ENCODE measurements around the gene CDC42EP4.

CDC42EP4 gene

DNA sequence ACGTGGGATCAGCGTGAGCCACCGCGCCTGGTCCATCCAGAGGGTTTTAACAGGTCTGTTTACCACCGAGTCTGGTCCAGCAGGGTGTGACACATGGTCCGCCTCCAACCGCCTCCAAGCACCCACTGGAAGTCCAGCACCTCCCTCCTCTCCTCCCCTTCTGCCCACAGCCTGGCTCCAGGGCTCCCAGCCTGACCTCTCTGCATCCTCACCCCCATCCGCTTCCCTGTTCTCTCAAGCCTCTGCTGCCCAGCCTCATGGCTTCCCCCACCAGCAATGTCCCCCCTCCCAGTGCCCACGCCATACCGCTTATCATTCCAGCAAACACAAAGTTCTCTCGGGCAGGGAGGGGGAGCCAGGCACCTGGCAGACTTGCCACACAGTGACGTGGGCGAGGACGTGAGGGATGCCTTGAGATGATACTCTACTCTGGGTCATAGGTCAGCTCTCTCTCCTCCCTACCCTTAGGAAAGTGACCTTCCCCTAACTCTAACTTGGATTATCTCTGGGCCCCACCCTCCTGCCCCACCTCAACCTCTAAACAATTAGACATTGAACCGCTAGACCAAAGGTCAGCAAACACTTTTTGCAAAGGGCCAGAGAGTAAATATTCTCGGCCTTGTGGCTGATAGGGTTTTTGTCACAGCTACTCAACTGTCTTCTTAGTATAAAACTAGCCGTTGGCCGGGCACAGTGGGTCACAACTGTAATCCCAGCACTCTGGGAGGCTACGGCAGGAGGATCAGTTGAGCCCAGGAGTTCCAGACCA lies 23.1 kb downstream of the CDC42EP4 start:
- Histone ChIP-seq H3K27ac (ENCODE audit: low read depth, low read length) (no peak overlapping the region), H3K9me3 (ENCODE audit: control insufficient read depth, insufficient read depth, low read length) (no peaks in the 10 kb centered on the region), H3K4me3 (ENCODE audit: low read length) (no peak overlapping the region), H3K79me2 (ENCODE audit: control insufficient read depth, low read length) (no peaks in the 10 kb centered on the region), H3K9me2 (replicated peaks; ENCODE audit: control insufficient read depth, low read length) (no peaks in the 10 kb centered on the region), H3K27me3 (ENCODE audit: control insufficient read depth, low read length) (no peaks in the 10 kb centered on the region), H3K4me2 (ENCODE audit: low read length) (no peak overlapping the region), H3F3A (ENCODE audit: control insufficient read depth, insufficient read depth) (no peaks in the 10 kb centered on the region), H4K20me1 (ENCODE audit: control insufficient read depth, insufficient read depth, low read depth, low read length) (no peaks in the 10 kb centered on the region), H3K4me1 (ENCODE audit: control insufficient read depth, low read length) (no peaks in the 10 kb centered on the region), H3K36me3 (ENCODE audit: control insufficient read depth, low read length) (no peaks in the 10 kb centered on the region)
- no peak for TF ChIP-seq EZH2phosphoT487 (IDR thresholded peaks at IDR 0.05; ENCODE audit: borderline replicate concordance, low read length)
- TF ChIP-seq, protein P1, sequence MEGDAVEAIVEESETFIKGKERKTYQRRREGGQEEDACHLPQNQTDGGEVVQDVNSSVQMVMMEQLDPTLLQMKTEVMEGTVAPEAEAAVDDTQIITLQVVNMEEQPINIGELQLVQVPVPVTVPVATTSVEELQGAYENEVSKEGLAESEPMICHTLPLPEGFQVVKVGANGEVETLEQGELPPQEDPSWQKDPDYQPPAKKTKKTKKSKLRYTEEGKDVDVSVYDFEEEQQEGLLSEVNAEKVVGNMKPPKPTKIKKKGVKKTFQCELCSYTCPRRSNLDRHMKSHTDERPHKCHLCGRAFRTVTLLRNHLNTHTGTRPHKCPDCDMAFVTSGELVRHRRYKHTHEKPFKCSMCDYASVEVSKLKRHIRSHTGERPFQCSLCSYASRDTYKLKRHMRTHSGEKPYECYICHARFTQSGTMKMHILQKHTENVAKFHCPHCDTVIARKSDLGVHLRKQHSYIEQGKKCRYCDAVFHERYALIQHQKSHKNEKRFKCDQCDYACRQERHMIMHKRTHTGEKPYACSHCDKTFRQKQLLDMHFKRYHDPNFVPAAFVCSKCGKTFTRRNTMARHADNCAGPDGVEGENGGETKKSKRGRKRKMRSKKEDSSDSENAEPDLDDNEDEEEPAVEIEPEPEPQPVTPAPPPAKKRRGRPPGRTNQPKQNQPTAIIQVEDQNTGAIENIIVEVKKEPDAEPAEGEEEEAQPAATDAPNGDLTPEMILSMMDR (IDR thresholded peaks at IDR 0.05; ENCODE audit: low read depth, low read length, poor library complexity, severe bottlenecking): no peak

DNA sequence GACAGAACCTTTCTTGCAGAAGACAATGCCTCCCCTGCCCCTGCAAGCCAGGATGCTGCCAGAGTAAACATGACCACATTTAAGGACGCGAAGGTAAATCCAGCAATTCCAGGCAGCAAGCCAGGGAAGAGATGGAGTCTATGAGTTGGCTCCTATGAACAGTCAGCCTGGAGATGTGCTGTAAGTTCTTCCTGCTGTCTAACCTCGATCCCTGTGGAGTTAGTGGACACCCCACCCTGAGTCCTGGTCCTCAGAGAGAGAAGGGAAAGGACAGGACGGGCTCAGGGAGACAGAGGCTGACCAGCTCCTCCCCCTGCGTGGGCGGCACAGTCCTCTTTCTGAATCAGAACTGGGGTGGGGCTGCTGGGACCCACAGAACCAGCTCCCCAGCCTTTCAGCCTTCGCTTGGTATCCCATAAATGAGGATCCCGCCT lies 24.9 kb downstream of the CDC42EP4 start:
- H3K9me2 ChIP-seq (replicated peaks; ENCODE audit: control insufficient read depth, low read length): no peaks in the 10 kb centered on the region
- H3K4me3 ChIP-seq (ENCODE audit: low read length): no peak overlapping the region
- H3K9me3 ChIP-seq (ENCODE audit: control insufficient read depth, insufficient read depth, low read length): no peaks in the 10 kb centered on the region
- H3K27ac ChIP-seq (ENCODE audit: low read depth, low read length): no peak overlapping the region
- H3K79me2 ChIP-seq (ENCODE audit: control insufficient read depth, low read length): no peaks in the 10 kb centered on the region
- no peaks in the 10 kb centered on the region for H3F3A ChIP-seq (ENCODE audit: control insufficient read depth, insufficient read depth)
- no peaks in the 10 kb centered on the region for H4K20me1 ChIP-seq (ENCODE audit: control insufficient read depth, insufficient read depth, low read depth, low read length)
- no peaks in the 10 kb centered on the region for H3K27me3 ChIP-seq (ENCODE audit: control insufficient read depth, low read length)
- no peaks in the 10 kb centered on the region for H3K4me1 ChIP-seq (ENCODE audit: control insufficient read depth, low read length)
- H3K4me2 ChIP-seq (ENCODE audit: low read length): no peak overlapping the region
- no peaks in the 10 kb centered on the region for H3K36me3 ChIP-seq (ENCODE audit: control insufficient read depth, low read length)
- no peak for TF ChIP-seq EZH2phosphoT487 (IDR thresholded peaks at IDR 0.05; ENCODE audit: borderline replicate concordance, low read length)
- TF ChIP-seq, protein P1 (IDR thresholded peaks at IDR 0.05; ENCODE audit: low read depth, low read length, poor library complexity, severe bottlenecking): no peak

DNA sequence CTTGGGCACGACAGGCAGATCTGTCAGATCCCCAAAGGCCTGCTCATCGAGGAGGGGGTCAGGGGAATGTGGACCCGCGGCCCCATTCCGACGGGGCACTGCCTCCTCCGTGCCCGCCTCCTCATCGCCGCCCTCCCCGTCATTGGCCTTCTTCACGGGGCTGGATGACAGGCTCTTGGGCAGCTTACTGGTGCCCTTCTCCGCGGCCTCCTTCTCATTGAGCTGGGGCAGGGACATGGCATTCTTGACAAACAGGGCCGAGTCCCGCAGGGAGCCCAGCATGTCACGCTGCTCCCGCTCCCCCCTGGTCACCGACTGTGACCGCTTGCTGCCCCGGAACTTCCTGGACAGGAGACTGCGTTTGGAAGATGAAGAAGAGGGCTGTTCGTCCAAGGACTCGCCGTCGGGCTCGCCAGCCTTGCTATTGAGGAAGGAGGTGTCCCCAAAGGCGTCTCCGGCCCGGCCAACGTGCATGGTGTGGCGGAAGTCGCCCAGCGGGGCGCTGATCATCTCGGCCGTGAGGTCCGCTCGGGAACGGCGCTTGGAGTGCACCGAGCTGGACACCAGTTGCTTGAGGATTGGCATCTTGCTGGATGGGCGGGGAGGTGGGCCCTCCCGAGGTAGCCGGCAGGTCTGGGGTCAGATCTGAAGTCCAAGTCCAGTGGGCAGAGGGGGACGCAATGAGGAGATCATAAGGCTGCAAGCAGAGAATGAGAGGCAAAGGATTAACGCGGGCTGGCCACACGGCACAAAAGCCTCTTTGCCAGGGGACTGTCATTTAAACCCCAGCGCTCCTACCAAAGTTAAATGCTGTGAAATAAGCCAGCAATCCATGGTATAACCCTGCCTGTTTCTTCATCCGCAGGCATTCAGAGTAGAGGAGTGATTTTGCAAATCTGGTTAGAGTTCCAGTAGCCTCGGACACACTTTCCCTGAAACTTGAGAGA lies 25.6 kb downstream of the CDC42EP4 start:
- Histone ChIP-seq H3F3A (ENCODE audit: control insufficient read depth, insufficient read depth) (no peaks in the 10 kb centered on the region), H3K79me2 (ENCODE audit: control insufficient read depth, low read length) (no peaks in the 10 kb centered on the region), H3K9me2 (replicated peaks; ENCODE audit: control insufficient read depth, low read length) (no peaks in the 10 kb centered on the region), H3K4me3 (ENCODE audit: low read length) (no peak overlapping the region), H3K4me1 (ENCODE audit: control insufficient read depth, low read length) (no peaks in the 10 kb centered on the region), H3K27me3 (ENCODE audit: control insufficient read depth, low read length) (no peaks in the 10 kb centered on the region), H3K9me3 (ENCODE audit: control insufficient read depth, insufficient read depth, low read length) (no peaks in the 10 kb centered on the region), H3K27ac (ENCODE audit: low read depth, low read length) (no peak overlapping the region), H3K36me3 (ENCODE audit: control insufficient read depth, low read length) (no peaks in the 10 kb centered on the region), H3K4me2 (ENCODE audit: low read length) (no peak overlapping the region), H4K20me1 (ENCODE audit: control insufficient read depth, insufficient read depth, low read depth, low read length) (no peaks in the 10 kb centered on the region)
- TF ChIP-seq, protein P1 (IDR thresholded peaks at IDR 0.05; ENCODE audit: low read depth, low read length, poor library complexity, severe bottlenecking): no peak
- TF ChIP-seq EZH2phosphoT487 (IDR thresholded peaks at IDR 0.05; ENCODE audit: borderline replicate concordance, low read length): no peak

All from DOHH2 (cell line).